WERI-Rb-1 (cell line): ENCODE data around the gene EFNA1.

Experiments used
- DNase-seq: peaks from one replicate; pipeline ENCODE4 v3.0.0-alpha.2; 2020
- H3K27ac ChIP-seq: fragments of 250-450 bp; sonication (Bioruptor Pico); 2 replicates; pipeline ENCODE4 v1.5.1; 2020; ENCODE audit warnings: mild to moderate bottlenecking, moderate library complexity
- H3K27me3 ChIP-seq: fragments of 250-450 bp; sonication (Bioruptor Pico); 2 replicates; pipeline ENCODE4 v1.5.1; 2021; ENCODE audit warnings: mild to moderate bottlenecking, low read depth, moderate library complexity; ENCODE audit not compliant: insufficient read depth, severe bottlenecking
- H3K36me3 ChIP-seq: fragments of 250-450 bp; sonication (Bioruptor Pico); 2 replicates; pipeline ENCODE4 v1.5.1; 2020; ENCODE audit warnings: mild to moderate bottlenecking, moderate library complexity
- H3K4me3 ChIP-seq: 2 replicates; pipeline ENCODE4 v1.5.1; 2011; ENCODE audit warnings: low read depth, mild to moderate bottlenecking, control low read depth, low read length
- H3K9me3 ChIP-seq: fragments of 250-450 bp; sonication (Bioruptor Pico); 2 replicates; pipeline ENCODE4 v1.5.1; 2021; ENCODE audit warnings: mild to moderate bottlenecking, moderate library complexity; ENCODE audit not compliant: severe bottlenecking
- TF ChIP-seq, protein P1 (sequence below): IDR thresholded peaks from 2 replicates; pipeline ENCODE4 v1.5.1; 2011; ENCODE audit warnings: low read depth, mild to moderate bottlenecking, control low read depth, inconsistent platforms, low read length

Gene EFNA1

DNA sequence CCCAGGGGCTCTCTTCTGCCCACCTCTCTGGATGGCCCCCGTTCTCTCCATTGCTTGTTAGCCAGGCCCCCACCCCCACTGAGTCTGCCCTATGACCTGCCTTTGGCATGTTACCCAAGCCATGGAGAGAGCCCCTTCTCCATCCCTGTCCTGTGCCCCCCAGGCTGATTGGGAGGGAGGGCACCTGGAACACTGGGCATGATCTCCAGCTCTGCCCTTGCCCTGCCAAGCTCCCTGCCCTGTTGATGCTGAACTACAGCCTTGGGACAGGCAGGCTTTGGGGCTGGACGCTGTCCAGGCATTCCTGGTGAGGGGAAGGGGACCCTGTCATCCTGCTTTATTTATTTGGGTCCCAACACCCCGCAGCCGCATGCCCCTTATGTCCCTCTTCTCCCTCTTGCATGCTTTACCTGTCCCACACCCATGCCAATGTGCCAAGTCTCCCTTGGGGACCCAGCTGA lies 56.7 kb downstream of the EFNA1 start:
- no peaks in the 10 kb centered on the region for H3K27me3 ChIP-seq
- DNase-seq, result no peak
- H3K4me3 ChIP-seq, result no peak overlapping the region
- no peaks in the 10 kb centered on the region for H3K9me3 ChIP-seq
- TF ChIP-seq, protein P1, sequence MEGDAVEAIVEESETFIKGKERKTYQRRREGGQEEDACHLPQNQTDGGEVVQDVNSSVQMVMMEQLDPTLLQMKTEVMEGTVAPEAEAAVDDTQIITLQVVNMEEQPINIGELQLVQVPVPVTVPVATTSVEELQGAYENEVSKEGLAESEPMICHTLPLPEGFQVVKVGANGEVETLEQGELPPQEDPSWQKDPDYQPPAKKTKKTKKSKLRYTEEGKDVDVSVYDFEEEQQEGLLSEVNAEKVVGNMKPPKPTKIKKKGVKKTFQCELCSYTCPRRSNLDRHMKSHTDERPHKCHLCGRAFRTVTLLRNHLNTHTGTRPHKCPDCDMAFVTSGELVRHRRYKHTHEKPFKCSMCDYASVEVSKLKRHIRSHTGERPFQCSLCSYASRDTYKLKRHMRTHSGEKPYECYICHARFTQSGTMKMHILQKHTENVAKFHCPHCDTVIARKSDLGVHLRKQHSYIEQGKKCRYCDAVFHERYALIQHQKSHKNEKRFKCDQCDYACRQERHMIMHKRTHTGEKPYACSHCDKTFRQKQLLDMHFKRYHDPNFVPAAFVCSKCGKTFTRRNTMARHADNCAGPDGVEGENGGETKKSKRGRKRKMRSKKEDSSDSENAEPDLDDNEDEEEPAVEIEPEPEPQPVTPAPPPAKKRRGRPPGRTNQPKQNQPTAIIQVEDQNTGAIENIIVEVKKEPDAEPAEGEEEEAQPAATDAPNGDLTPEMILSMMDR, result no peak
- no peak overlapping the region for H3K27ac ChIP-seq
- H3K36me3 ChIP-seq, result peaks cover 18% of the 10 kb centered on the region
